ENCODE data around the gene B4GALT7. TPM values are rescaled to one million over a fixed set of nuclear protein-coding genes. Genes with fewer than 3 reads are reported as not detected.

The B4GALT7 gene
- total and polyA plus RNA-seq, 4 donors: 8.1 to 19.7 (median 15.6) TPM

- TF ChIP-seq FOXA1 (IDR thresholded peaks at IDR 0.05) (no peak), GABPA (IDR thresholded peaks at IDR 0.05 in 1 of 2, conservative IDR thresholded peaks at IDR 0.05 in 1 of 2) (no peak), ATF3 (IDR thresholded peaks at IDR 0.05) (no peak), TAF1 (conservative IDR thresholded peaks at IDR 0.05) (no peak), HNF4G (IDR thresholded peaks at IDR 0.05) (no peak), NR2F2 (IDR thresholded peaks at IDR 0.05) (no peak), YY1 (IDR thresholded peaks at IDR 0.05) (no peak), ZBTB33 (IDR thresholded peaks at IDR 0.05) (no peak), HNF4A (conservative IDR thresholded peaks at IDR 0.05) (no peak), RAD21 (IDR thresholded peaks at IDR 0.05) (no peak)
- TF ChIP-seq, protein P1, sequence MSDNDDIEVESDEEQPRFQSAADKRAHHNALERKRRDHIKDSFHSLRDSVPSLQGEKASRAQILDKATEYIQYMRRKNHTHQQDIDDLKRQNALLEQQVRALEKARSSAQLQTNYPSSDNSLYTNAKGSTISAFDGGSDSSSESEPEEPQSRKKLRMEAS (IDR thresholded peaks at IDR 0.05): no peak
- Histone ChIP-seq H3K27ac (ENCODE audit: low read depth in 1 of 2, low read length in 2 of 2) (no peak overlapping the region), H3K27me3 (ENCODE audit: control insufficient read depth in 4 of 4, insufficient read depth in 4 of 4, low read length in 3 of 4) (no peaks in the 10 kb centered on the region), H3K36me3 (ENCODE audit: control insufficient read depth in 4 of 4, insufficient read depth in 3 of 4, low read depth in 1 of 4, low read length in 3 of 4) (peaks cover 17 to 33% (median 28%) of the 10 kb centered on the region in 4 donors), H3K9ac (ENCODE audit: low read depth in 1 of 2, low read length in 2 of 2) (peak overlapping the region; percentile 61 to 85), H3K4me1 (ENCODE audit: control insufficient read depth in 4 of 4, insufficient read depth in 4 of 4, low read length in 3 of 4) (peaks cover 2 to 18% (median 9%) of the 10 kb centered on the region in 4 donors), H3K9me3 (ENCODE audit: control insufficient read depth in 4 of 4, low read length in 3 of 4) (no peaks in the 10 kb centered on the region), H3K4me3 (ENCODE audit: low read depth in 1 of 3, low read length in 3 of 3) (peak overlapping the region; percentile 85 to 99 (median 95))
- 82% methylated on average over 13 of the region's 13 CpGs for WGBS
- no peak for DNase-seq (ENCODE audit: low spot score)
Observed at GRCh38 chr5:177592905-177593304, 7.0 kb upstream of the B4GALT7 start.

GRCh38 chr5:177593511-177593910, 6.4 kb upstream of the B4GALT7 start:
- no peak for DNase-seq (ENCODE audit: low spot score)
- Histone ChIP-seq H3K4me3 (ENCODE audit: low read depth in 1 of 3, low read length in 3 of 3) (no peak overlapping the region), H3K4me1 (ENCODE audit: control insufficient read depth in 4 of 4, insufficient read depth in 4 of 4, low read length in 3 of 4) (peaks cover 2 to 18% (median 9%) of the 10 kb centered on the region in 4 donors), H3K9ac (ENCODE audit: low read depth in 1 of 2, low read length in 2 of 2) (no peak overlapping the region), H3K27me3 (ENCODE audit: control insufficient read depth in 4 of 4, insufficient read depth in 4 of 4, low read length in 3 of 4) (no peaks in the 10 kb centered on the region), H3K27ac (ENCODE audit: low read depth in 1 of 2, low read length in 2 of 2) (no peak overlapping the region), H3K36me3 (ENCODE audit: control insufficient read depth in 4 of 4, insufficient read depth in 3 of 4, low read depth in 1 of 4, low read length in 3 of 4) (peaks cover 17 to 33% (median 28%) of the 10 kb centered on the region in 4 donors), H3K9me3 (ENCODE audit: control insufficient read depth in 4 of 4, low read length in 3 of 4) (no peaks in the 10 kb centered on the region)
- TF ChIP-seq ATF3 (IDR thresholded peaks at IDR 0.05) (no peak), RAD21 (IDR thresholded peaks at IDR 0.05) (no peak), HNF4A (conservative IDR thresholded peaks at IDR 0.05) (no peak), EGR1 (IDR thresholded peaks at IDR 0.05; ENCODE audit: low read depth in 2 of 2) (no peak)
- TF ChIP-seq, protein P1 (IDR thresholded peaks at IDR 0.05): no peak
- WGBS: 88% methylated on average over 3 of the region's 3 CpGs

- Histone ChIP-seq H3K4me3 (ENCODE audit: low read depth in 1 of 3, low read length in 3 of 3) (no peak overlapping the region), H3K27me3 (ENCODE audit: control insufficient read depth in 4 of 4, insufficient read depth in 4 of 4, low read length in 3 of 4) (no peaks in the 10 kb centered on the region), H3K27ac (ENCODE audit: low read depth in 1 of 2, low read length in 2 of 2) (no peak overlapping the region), H3K36me3 (ENCODE audit: control insufficient read depth in 4 of 4, insufficient read depth in 3 of 4, low read depth in 1 of 4, low read length in 3 of 4) (peaks cover 17 to 33% (median 28%) of the 10 kb centered on the region in 4 donors), H3K9ac (ENCODE audit: low read depth in 1 of 2, low read length in 2 of 2) (no peak overlapping the region), H3K4me1 (ENCODE audit: control insufficient read depth in 4 of 4, insufficient read depth in 4 of 4, low read length in 3 of 4) (peaks cover 2 to 20% (median 9%) of the 10 kb centered on the region in 4 donors), H3K9me3 (ENCODE audit: control insufficient read depth in 4 of 4, low read length in 3 of 4) (no peaks in the 10 kb centered on the region)
- 96% methylated on average over 8 of the region's 8 CpGs for WGBS
- DNase-seq (ENCODE audit: low spot score): no peak
- TF ChIP-seq NR2F2 (IDR thresholded peaks at IDR 0.05) (no peak), YY1 (IDR thresholded peaks at IDR 0.05) (no peak), TAF1 (conservative IDR thresholded peaks at IDR 0.05) (no peak), ZBTB33 (IDR thresholded peaks at IDR 0.05) (no peak), HNF4G (IDR thresholded peaks at IDR 0.05) (no peak), RXRA (IDR thresholded peaks at IDR 0.05) (no peak), GABPA (IDR thresholded peaks at IDR 0.05 in 1 of 2, conservative IDR thresholded peaks at IDR 0.05 in 1 of 2) (no peak), CTCF (IDR thresholded peaks at IDR 0.05; ENCODE audit: low read depth, low read length, missing input control) (no peak), RAD21 (IDR thresholded peaks at IDR 0.05) (no peak), SP1 (IDR thresholded peaks at IDR 0.05) (no peak), FOXA2 (IDR thresholded peaks at IDR 0.05) (no peak), JUND (IDR thresholded peaks at IDR 0.05) (no peak), ATF3 (IDR thresholded peaks at IDR 0.05) (no peak), HNF4A (conservative IDR thresholded peaks at IDR 0.05) (no peak), FOXA1 (IDR thresholded peaks at IDR 0.05) (no peak)
- TF ChIP-seq, protein P1 (IDR thresholded peaks at IDR 0.05): no peak
Observed at GRCh38 chr5:177594071-177594470, 5.9 kb upstream of the B4GALT7 start.

Measured in liver (tissue), 9 donors.